ENCODE data around the gene DUS3L.
"Not testable (repeated sequence)": the region's sequence is repeated elsewhere in the genome, so short reads cannot be mapped to it uniquely, and the experiment has no call there.

DUS3L gene

GRCh38 chr19:5767949-5768348 is 23.0 kb downstream of the DUS3L start:
- DNase-seq = no peak

GRCh38 chr19:5765220-5765619 is 25.7 kb downstream of the DUS3L start:
- no peak for DNase-seq

GRCh38 chr19:5762608-5763217 is 28.2 kb downstream of the DUS3L start:
- no peak for DNase-seq

GRCh38 chr19:5753743-5754142 is 37.2 kb downstream of the DUS3L start:
- no peak for DNase-seq

- DNase-seq = no peak
These were observed 39.3 kb downstream of the DUS3L start for GRCh38 chr19:5751709-5752108.

- DNase-seq = no peak
These were observed 41.5 kb downstream of the DUS3L start for GRCh38 chr19:5749505-5749904.

GRCh38 chr19:5748920-5749319 is 42.0 kb downstream of the DUS3L start:
- DNase-seq = not testable (repeated sequence)

- not testable (repeated sequence) for DNase-seq
These were observed 46.0 kb downstream of the DUS3L start for GRCh38 chr19:5744999-5745398.

- DNase-seq = no peak
These were observed 47.3 kb downstream of the DUS3L start for GRCh38 chr19:5743630-5744029.

GRCh38 chr19:5742051-5742450 is 48.9 kb downstream of the DUS3L start:
- DNase-seq = no peak

- DNase-seq = no peak
These were observed 52.5 kb downstream of the DUS3L start for GRCh38 chr19:5738423-5738822.
